Activated CD8-positive, alpha-beta memory T cell treated with anti-CD3 and anti-CD28 coated beads, Interleukin-2, amount 10 ng/mL, durations not matched to agents 7 days and 5 days (primary cell): ENCODE results near the gene TRAPPC2. TPM values are rescaled to one million over a fixed set of nuclear protein-coding genes. Genes with fewer than 3 reads are reported as not detected.
"Not testable (repeated sequence)": the region's sequence is repeated elsewhere in the genome, so short reads cannot be mapped to it uniquely, and the experiment has no call there.

ENCODE experiments used
- ATAC-seq: fragments of 150-1000 bp; cut with Tn5 transposase; one replicate; pipeline ENCODE4 v1.10.0; 2021; ENCODE audit warnings: moderate library complexity
- CTCF ChIA-PET: fragments of 350-600 bp; sonication (Branson Sonifier 250); formaldehyde crosslinking; loops from one replicate; lab custom pipeline; 2021; ENCODE audit warnings: antibody characterized with exemption; lab: Charles Lee
- DNase-seq: peaks from one replicate; pipeline ENCODE4 v3.0.0-alpha.2; 2020
- H3K27ac Mint-ChIP-seq: one replicate; pipeline ENCODE4 v1.8.0; 2021; ENCODE audit warnings: mild to moderate bottlenecking, mixed read lengths
- H3K27me3 Mint-ChIP-seq: one replicate; pipeline ENCODE4 v1.8.0; 2021; ENCODE audit warnings: mixed read lengths
- H3K36me3 Mint-ChIP-seq: one replicate; pipeline ENCODE4 v1.8.0; 2021; ENCODE audit warnings: mild to moderate bottlenecking, mixed read lengths
- H3K4me1 Mint-ChIP-seq: one replicate; pipeline ENCODE4 v1.8.0; 2021; ENCODE audit warnings: mixed read lengths
- H3K4me3 Mint-ChIP-seq: one replicate; pipeline ENCODE4 v1.8.0; 2021; ENCODE audit warnings: mild to moderate bottlenecking, moderate library complexity, mixed read lengths
- H3K9me3 Mint-ChIP-seq: one replicate; pipeline ENCODE4 v1.8.0; 2022; ENCODE audit warnings: low read depth, mixed read lengths
- total RNA-seq, 2 experiments: library from RNA; stranded (reverse); gene quantifications; one replicate each; pipeline ENCODE4 v1.2.3, GENCODE V29; 2021

TRAPPC2 gene
- total RNA-seq, 2 experiments from 2014 or later, result 18.4 to 19.1 TPM

- Mint-ChIP-seq H3K9me3 (no peaks in the 10 kb centered on the region), H3K27ac (peak overlapping the region; percentile 54), H3K36me3 (peaks cover 7% of the 10 kb centered on the region), H3K4me1 (peaks cover 61% of the 10 kb centered on the region), H3K27me3 (no peaks in the 10 kb centered on the region), H3K4me3 (peak overlapping the region; percentile 49)
- CTCF ChIA-PET, result interaction anchor here (0.7 to 1.5 kb wide), 6 partner anchors 17 to 186 kb away, joined by 3 to 4 read pairs (median 4); partner anchors contain the start of genes OFD1 and TRAPPC2
- ATAC-seq, result no peak
- DNase-seq, result no peak
Measured at GRCh38 chrX:13691841-13692371, 42.5 kb downstream of the TRAPPC2 start.

GRCh38 chrX:13690836-13691235, 43.6 kb downstream of the TRAPPC2 start:
- Mint-ChIP-seq H3K27ac (peak overlapping the region; percentile 38), H3K9me3 (no peaks in the 10 kb centered on the region), H3K36me3 (peaks cover 7% of the 10 kb centered on the region), H3K27me3 (no peaks in the 10 kb centered on the region), H3K4me1 (peaks cover 58% of the 10 kb centered on the region), H3K4me3 (peak overlapping the region; percentile 82)
- CTCF ChIA-PET, result interaction anchor here (1.1 to 1.5 kb wide), 5 partner anchors 21 to 44 kb away, joined by 3 to 4 read pairs (median 3); partner anchors contain the start of genes OFD1 and TRAPPC2
- DNase-seq (peak; percentile 41), ATAC-seq (no peak)

GRCh38 chrX:13689741-13690211, 44.6 kb downstream of the TRAPPC2 start:
- H3K36me3 Mint-ChIP-seq, result peaks cover 3% of the 10 kb centered on the region
- DNase-seq (no peak), ATAC-seq (no peak)
- H3K27me3 Mint-ChIP-seq, result no peaks in the 10 kb centered on the region
- H3K4me3 Mint-ChIP-seq, result peak overlapping the region; percentile 82
- CTCF ChIA-PET, result interaction anchor here (1.1 kb wide), 1 partner anchor 43 kb away, joined by 3 read pairs; no protein-coding TSS in a partner anchor
- H3K9me3 Mint-ChIP-seq, result no peaks in the 10 kb centered on the region
- H3K27ac Mint-ChIP-seq, result peak overlapping the region; percentile 94
- peaks cover 57% of the 10 kb centered on the region for H3K4me1 Mint-ChIP-seq

GRCh38 chrX:13688958-13689740, 45.3 kb downstream of the TRAPPC2 start, which contains the start of gene RAB9A:
RAB9A (plus strand) TSS chrX:13689128; CDS start chrX:13708747, 19,619 bp downstream.
- Mint-ChIP-seq H3K4me1 (peaks cover 52% of the 10 kb centered on the region), H3K27ac (peak within 1 kb of the TSS; percentile 94), H3K9me3 (no peaks in the 10 kb centered on the region), H3K36me3 (peaks cover 3% of the 10 kb centered on the region), H3K4me3 (peak within 1 kb of the TSS; percentile 82), H3K27me3 (no peaks in the 10 kb centered on the region)
- CTCF ChIA-PET, result interaction anchor here (1.4 kb wide), 1 partner anchor 36 kb away, joined by 4 read pairs; no protein-coding TSS in a partner anchor
- ATAC-seq (peak; percentile 96), DNase-seq (peak; percentile 84)

- peak overlapping the region; percentile 82 for H3K4me3 Mint-ChIP-seq
- ATAC-seq, result peak; percentile 14
- peaks cover 3% of the 10 kb centered on the region for H3K36me3 Mint-ChIP-seq
- H3K27me3 Mint-ChIP-seq, result no peaks in the 10 kb centered on the region
- no peak for DNase-seq
- H3K27ac Mint-ChIP-seq, result peak overlapping the region; percentile 94
- peaks cover 47% of the 10 kb centered on the region for H3K4me1 Mint-ChIP-seq
- CTCF ChIA-PET, result interaction anchor here (1.1 to 1.4 kb wide), 3 partner anchors 19 to 37 kb away, joined by 3 to 5 read pairs (median 4); no protein-coding TSS in a partner anchor
- H3K9me3 Mint-ChIP-seq, result no peaks in the 10 kb centered on the region
Measured at GRCh38 chrX:13688384-13688957, 45.9 kb downstream of the TRAPPC2 start.

- CTCF ChIA-PET, result interaction anchor here (1.1 to 1.2 kb wide), 2 partner anchors 17 to 33 kb away, joined by 3 to 5 read pairs; no protein-coding TSS in a partner anchor
- Mint-ChIP-seq H3K36me3 (peaks cover 2% of the 10 kb centered on the region), H3K9me3 (no peaks in the 10 kb centered on the region), H3K4me1 (peaks cover 35% of the 10 kb centered on the region), H3K27ac (peak overlapping the region; percentile 94), H3K27me3 (no peaks in the 10 kb centered on the region), H3K4me3 (no peak overlapping the region)
- ATAC-seq (no peak), DNase-seq (no peak)
Measured at GRCh38 chrX:13687203-13687602, 47.2 kb downstream of the TRAPPC2 start.

GRCh38 chrX:13685126-13685763, 49.2 kb downstream of the TRAPPC2 start:
- no peak overlapping the region for H3K4me3 Mint-ChIP-seq
- no peak overlapping the region for H3K27ac Mint-ChIP-seq
- H3K9me3 Mint-ChIP-seq, result no peaks in the 10 kb centered on the region
- H3K36me3 Mint-ChIP-seq, result peaks cover 2% of the 10 kb centered on the region
- CTCF ChIA-PET, result interaction anchor here (0.5 kb wide), 1 partner anchor 70 kb away, joined by 3 read pairs; no protein-coding TSS in a partner anchor
- no peak for DNase-seq
- peaks cover 21% of the 10 kb centered on the region for H3K4me1 Mint-ChIP-seq
- ATAC-seq, result no peak
- H3K27me3 Mint-ChIP-seq, result no peaks in the 10 kb centered on the region

GRCh38 chrX:13684361-13684760, 50.1 kb downstream of the TRAPPC2 start:
- CTCF ChIA-PET, result no interaction called here

GRCh38 chrX:13681595-13681994, 52.8 kb downstream of the TRAPPC2 start:
- no peak overlapping the region for H3K27ac Mint-ChIP-seq
- H3K27me3 Mint-ChIP-seq, result no peaks in the 10 kb centered on the region
- CTCF ChIA-PET, result no interaction called here
- no peak overlapping the region for H3K4me3 Mint-ChIP-seq
- H3K36me3 Mint-ChIP-seq, result peaks cover 2% of the 10 kb centered on the region
- DNase-seq (no peak), ATAC-seq (no peak)
- no peaks in the 10 kb centered on the region for H3K9me3 Mint-ChIP-seq
- H3K4me1 Mint-ChIP-seq, result peaks cover 10% of the 10 kb centered on the region

More at GRCh38 chrX:13684361-13684760, 50.1 kb downstream of the TRAPPC2 start:
- Mint-ChIP-seq H3K36me3 (peaks cover 2% of the 10 kb centered on the region), H3K27ac (no peak overlapping the region), H3K9me3 (no peaks in the 10 kb centered on the region), H3K4me1 (peaks cover 20% of the 10 kb centered on the region), H3K4me3 (no peak overlapping the region), H3K27me3 (no peaks in the 10 kb centered on the region)
- ATAC-seq (no peak), DNase-seq (no peak)

- H3K27ac Mint-ChIP-seq, DNase-seq, H3K4me3 Mint-ChIP-seq, H3K9me3 Mint-ChIP-seq, H3K4me1 Mint-ChIP-seq, ATAC-seq, H3K36me3 Mint-ChIP-seq, H3K27me3 Mint-ChIP-seq, CTCF ChIA-PET: not testable (repeated sequence)
Measured at GRCh38 chrX:13679700-13680099, 54.7 kb downstream of the TRAPPC2 start.

GRCh38 chrX:13676885-13677284, 57.5 kb downstream of the TRAPPC2 start:
- no peak overlapping the region for H3K4me3 Mint-ChIP-seq
- DNase-seq (no peak), ATAC-seq (no peak)
- no peaks in the 10 kb centered on the region for H3K36me3 Mint-ChIP-seq
- H3K27ac Mint-ChIP-seq, result no peak overlapping the region
- H3K9me3 Mint-ChIP-seq, result no peaks in the 10 kb centered on the region
- H3K27me3 Mint-ChIP-seq, result no peaks in the 10 kb centered on the region
- CTCF ChIA-PET, result no interaction called here
- no peaks in the 10 kb centered on the region for H3K4me1 Mint-ChIP-seq

- H3K27ac Mint-ChIP-seq, result no peak overlapping the region
- no peak overlapping the region for H3K4me3 Mint-ChIP-seq
- CTCF ChIA-PET, result no interaction called here
- ATAC-seq, result no peak
- peaks cover 16% of the 10 kb centered on the region for H3K4me1 Mint-ChIP-seq
- no peak for DNase-seq
- H3K36me3 Mint-ChIP-seq, result no peaks in the 10 kb centered on the region
- H3K27me3 Mint-ChIP-seq, result no peaks in the 10 kb centered on the region
- no peaks in the 10 kb centered on the region for H3K9me3 Mint-ChIP-seq
Measured at GRCh38 chrX:13673016-13673415, 61.4 kb downstream of the TRAPPC2 start.
